ENCODE results near the gene CYP39A1.

The CYP39A1 gene

GRCh38 chr6:46676604-46677313, 24.1 kb upstream of the CYP39A1 start:
- peaks cover 4% of the 10 kb centered on the region; the same call in 1 of the 2 replicates for H3K4me1 ChIP-seq (ENCODE audit: control insufficient read depth, insufficient read depth, low read length)
- H3K27me3 ChIP-seq (ENCODE audit: control insufficient read depth, insufficient read depth, low read length) = no peaks in the 10 kb centered on the region
- no peaks in the 10 kb centered on the region for H3K9me3 ChIP-seq (ENCODE audit: control insufficient read depth, insufficient read depth, low read length)
- no peaks in the 10 kb centered on the region for H3K36me3 ChIP-seq (ENCODE audit: control insufficient read depth, insufficient read depth, low read length)
- no peak overlapping the region for H3K9ac ChIP-seq (ENCODE audit: low read depth, low read length)
- H3K27ac ChIP-seq (ENCODE audit: low read depth, low read length) = no peak overlapping the region
- H3K4me3 ChIP-seq (ENCODE audit: low read depth, low read length) = no peak overlapping the region

DNA sequence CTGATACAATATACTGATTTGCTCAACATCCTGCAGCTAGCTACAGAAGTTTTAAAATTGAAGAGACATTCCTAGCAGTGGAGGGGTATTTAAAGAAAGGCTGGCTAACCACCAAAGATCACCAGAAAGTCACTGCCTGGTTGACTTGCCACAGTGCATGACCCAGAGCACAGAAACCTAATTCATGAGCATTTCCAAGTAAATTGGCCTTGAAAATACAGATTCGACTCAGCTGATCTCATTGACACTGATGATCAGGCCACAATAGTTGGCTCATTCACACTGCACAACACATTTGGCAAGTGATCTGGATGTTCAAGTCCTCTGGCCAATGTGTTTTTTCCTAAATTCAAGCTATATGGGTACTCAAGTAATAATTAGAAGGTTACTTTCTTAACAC, 21.8 kb upstream of the CYP39A1 start:
- Histone ChIP-seq H3K4me1 (ENCODE audit: control insufficient read depth, insufficient read depth, low read length) (peaks cover 4% of the 10 kb centered on the region; the same call in 1 of the 2 replicates), H3K4me3 (ENCODE audit: low read depth, low read length) (no peak overlapping the region), H3K27me3 (ENCODE audit: control insufficient read depth, insufficient read depth, low read length) (no peaks in the 10 kb centered on the region), H3K36me3 (ENCODE audit: control insufficient read depth, insufficient read depth, low read length) (no peaks in the 10 kb centered on the region), H3K9me3 (ENCODE audit: control insufficient read depth, insufficient read depth, low read length) (no peaks in the 10 kb centered on the region), H3K27ac (ENCODE audit: low read depth, low read length) (no peak overlapping the region), H3K9ac (ENCODE audit: low read depth, low read length) (no peak overlapping the region)

DNA sequence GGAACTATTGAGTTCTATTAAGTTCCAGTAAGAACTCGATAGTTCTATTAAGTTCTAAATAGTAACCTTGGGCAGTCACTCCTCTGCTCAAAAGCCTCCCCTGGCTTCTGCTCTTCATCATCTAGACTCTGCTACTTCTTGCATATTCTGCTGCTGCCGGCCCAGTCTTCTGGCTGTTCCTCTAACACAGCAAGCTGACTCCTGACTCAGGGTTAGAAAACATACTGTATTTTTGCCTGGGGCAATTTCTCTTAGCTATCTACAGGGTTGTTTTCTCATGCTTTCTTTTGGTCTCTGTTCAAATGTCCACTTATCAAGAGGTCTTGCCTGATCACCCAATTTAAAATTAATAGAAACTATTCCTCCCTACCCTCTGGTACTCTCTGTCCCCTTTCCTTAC, 14.8 kb upstream of the CYP39A1 start:
- no peaks in the 10 kb centered on the region for H3K9me3 ChIP-seq (ENCODE audit: control insufficient read depth, insufficient read depth, low read length)
- H3K4me1 ChIP-seq (ENCODE audit: control insufficient read depth, insufficient read depth, low read length) = no peaks in the 10 kb centered on the region
- no peaks in the 10 kb centered on the region for H3K36me3 ChIP-seq (ENCODE audit: control insufficient read depth, insufficient read depth, low read length)
- H3K9ac ChIP-seq (ENCODE audit: low read depth, low read length) = no peak overlapping the region
- H3K27me3 ChIP-seq (ENCODE audit: control insufficient read depth, insufficient read depth, low read length) = no peaks in the 10 kb centered on the region
- no peak overlapping the region for H3K27ac ChIP-seq (ENCODE audit: low read depth, low read length)
- H3K4me3 ChIP-seq (ENCODE audit: low read depth, low read length) = no peak overlapping the region

DNA sequence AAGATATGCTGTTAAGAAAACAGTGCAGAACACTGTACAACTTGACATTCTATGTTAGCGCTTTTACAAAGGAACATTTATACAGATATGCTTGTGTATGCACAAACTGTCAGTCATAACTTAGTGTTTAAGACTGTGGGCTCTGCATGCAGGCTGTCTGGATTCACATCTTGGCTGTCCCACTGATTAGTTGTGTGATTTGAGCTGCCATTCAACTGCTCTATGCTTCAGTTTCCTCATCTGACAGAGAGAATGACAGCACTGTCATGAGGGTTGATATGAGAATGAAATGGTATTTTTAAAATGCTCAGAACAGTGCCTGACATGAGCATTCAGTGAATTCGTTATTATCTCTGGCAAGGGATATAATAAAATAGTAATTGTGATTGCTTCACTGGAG, 8.9 kb upstream of the CYP39A1 start:
- no peak overlapping the region for H3K27ac ChIP-seq (ENCODE audit: low read depth, low read length)

DNA sequence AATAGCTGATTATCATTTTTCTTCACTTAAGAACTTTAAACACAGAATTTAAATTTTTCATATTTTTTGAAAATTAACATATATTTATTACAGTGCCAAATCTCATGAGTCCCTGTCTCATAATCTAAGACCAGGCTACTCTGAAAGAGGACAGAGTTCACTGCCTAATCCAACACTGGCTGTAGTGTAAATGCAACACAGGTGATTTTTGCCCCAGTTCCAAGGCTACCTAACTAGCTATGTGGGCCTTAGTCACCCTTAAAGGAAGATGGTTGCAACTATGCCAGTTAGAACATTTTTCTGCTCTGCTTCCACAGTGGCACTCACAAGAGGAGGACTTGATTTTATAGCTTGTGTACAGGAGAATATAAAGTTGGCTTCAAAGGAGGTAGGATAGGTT, 5.0 kb upstream of the CYP39A1 start:
- no peak overlapping the region for H3K27ac ChIP-seq (ENCODE audit: low read depth, low read length)
- no peaks in the 10 kb centered on the region for H3K9me3 ChIP-seq (ENCODE audit: control insufficient read depth, insufficient read depth, low read length)
- H3K27me3 ChIP-seq (ENCODE audit: control insufficient read depth, insufficient read depth, low read length) = peaks cover 17% of the 10 kb centered on the region
- H3K4me1 ChIP-seq (ENCODE audit: control insufficient read depth, insufficient read depth, low read length) = peaks cover 4% of the 10 kb centered on the region; the same call in 1 of the 2 replicates
- no peak overlapping the region for H3K4me3 ChIP-seq (ENCODE audit: low read depth, low read length)
- no peaks in the 10 kb centered on the region for H3K36me3 ChIP-seq (ENCODE audit: control insufficient read depth, insufficient read depth, low read length)
- H3K9ac ChIP-seq (ENCODE audit: low read depth, low read length) = no peak overlapping the region

More for the DNA sequence above, 8.9 kb upstream of the CYP39A1 start:
- Histone ChIP-seq H3K36me3 (ENCODE audit: control insufficient read depth, insufficient read depth, low read length) (no peaks in the 10 kb centered on the region), H3K9ac (ENCODE audit: low read depth, low read length) (no peak overlapping the region), H3K4me1 (ENCODE audit: control insufficient read depth, insufficient read depth, low read length) (no peaks in the 10 kb centered on the region), H3K9me3 (ENCODE audit: control insufficient read depth, insufficient read depth, low read length) (no peaks in the 10 kb centered on the region), H3K27me3 (ENCODE audit: control insufficient read depth, insufficient read depth, low read length) (no peaks in the 10 kb centered on the region), H3K4me3 (ENCODE audit: low read depth, low read length) (no peak overlapping the region)

DNA sequence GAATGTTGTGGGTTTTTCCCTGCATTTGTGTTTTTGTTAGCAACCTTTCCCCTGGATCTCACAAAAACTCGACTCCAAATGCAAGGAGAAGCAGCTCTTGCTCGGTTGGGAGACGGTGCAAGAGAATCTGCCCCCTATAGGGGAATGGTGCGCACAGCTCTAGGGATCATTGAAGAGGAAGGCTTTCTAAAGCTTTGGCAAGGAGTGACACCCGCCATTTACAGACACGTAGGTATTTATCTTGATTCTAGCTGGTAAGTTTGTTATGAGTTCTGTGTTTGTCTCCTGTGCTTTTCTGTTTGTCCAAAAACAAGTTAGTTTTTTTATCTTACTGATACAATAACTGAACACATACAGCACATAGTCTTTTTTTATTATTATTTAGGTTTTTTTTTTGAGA, 3.2 kb upstream of the CYP39A1 start:
- Histone ChIP-seq H3K27me3 (ENCODE audit: control insufficient read depth, insufficient read depth, low read length) (peaks cover 17% of the 10 kb centered on the region), H3K36me3 (ENCODE audit: control insufficient read depth, insufficient read depth, low read length) (no peaks in the 10 kb centered on the region), H3K9ac (ENCODE audit: low read depth, low read length) (no peak overlapping the region), H3K27ac (ENCODE audit: low read depth, low read length) (no peak overlapping the region), H3K9me3 (ENCODE audit: control insufficient read depth, insufficient read depth, low read length) (no peaks in the 10 kb centered on the region), H3K4me1 (ENCODE audit: control insufficient read depth, insufficient read depth, low read length) (peaks cover 11% of the 10 kb centered on the region; the same call in 1 of the 2 replicates), H3K4me3 (ENCODE audit: low read depth, low read length) (no peak overlapping the region)

DNA sequence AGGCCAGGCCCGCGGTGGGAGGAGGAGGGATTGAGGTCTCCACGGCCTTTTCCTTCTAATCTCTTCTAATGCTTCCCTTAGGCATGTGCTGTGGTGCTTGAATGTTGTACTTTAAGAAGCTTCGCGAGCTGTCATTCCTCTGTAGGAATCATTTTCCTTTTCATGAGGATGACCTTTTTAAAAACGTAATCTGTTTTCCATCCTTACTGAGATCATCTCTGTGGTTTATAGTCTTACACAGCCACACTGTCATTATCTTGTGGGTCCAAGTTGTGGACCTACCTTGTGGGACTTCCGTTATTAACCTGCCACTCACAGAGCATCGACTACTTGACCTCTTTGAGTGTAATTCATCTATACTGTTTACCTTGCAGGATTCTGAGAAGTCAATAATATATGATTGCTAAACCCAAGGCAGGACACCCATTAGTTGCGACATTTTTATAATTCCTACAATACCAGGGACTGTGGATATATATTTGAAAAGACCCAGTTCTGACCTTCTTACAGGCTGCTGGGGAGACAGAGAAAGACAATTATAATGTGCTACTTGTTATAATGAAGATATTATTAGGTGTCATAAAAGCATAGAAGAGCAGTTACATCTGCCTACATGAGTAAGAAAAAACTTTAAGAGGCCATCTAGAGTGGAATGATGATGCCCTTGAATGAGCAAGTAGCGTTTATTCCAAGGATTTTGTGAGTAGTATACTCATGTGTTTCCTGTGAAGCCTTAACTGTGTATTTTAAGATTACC, 999 bp upstream of the CYP39A1 start:
- Histone ChIP-seq H3K36me3 (ENCODE audit: control insufficient read depth, insufficient read depth, low read length) (no peaks in the 10 kb centered on the region), H3K27me3 (ENCODE audit: control insufficient read depth, insufficient read depth, low read length) (peaks cover 17% of the 10 kb centered on the region), H3K4me3 (ENCODE audit: low read depth, low read length) (peak overlapping the region; percentile 82), H3K9ac (ENCODE audit: low read depth, low read length) (no peak overlapping the region), H3K27ac (ENCODE audit: low read depth, low read length) (no peak overlapping the region), H3K9me3 (ENCODE audit: control insufficient read depth, insufficient read depth, low read length) (no peaks in the 10 kb centered on the region), H3K4me1 (ENCODE audit: control insufficient read depth, insufficient read depth, low read length) (peaks cover 11% of the 10 kb centered on the region; the same call in 1 of the 2 replicates)

DNA sequence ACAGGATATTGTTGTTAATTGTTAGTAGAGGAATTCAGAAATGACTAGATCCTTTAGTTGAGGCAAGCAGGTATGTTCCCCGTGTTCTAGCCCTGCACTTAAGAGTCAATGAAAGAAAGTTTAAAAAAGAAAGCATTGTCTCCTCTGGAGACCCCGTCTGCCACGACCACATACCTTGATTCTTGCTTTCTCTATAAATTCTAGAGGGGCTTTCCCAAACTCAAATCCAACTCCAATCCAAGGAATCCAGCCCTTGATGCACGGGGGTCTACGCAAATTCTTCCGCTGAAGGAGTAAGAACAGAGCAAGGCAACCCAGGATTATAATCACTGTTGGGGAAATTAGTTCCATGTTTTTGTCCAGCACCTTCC, 401 bp downstream of the CYP39A1 start:
- Histone ChIP-seq H3K27ac (ENCODE audit: low read depth, low read length) (peak overlapping the region; percentile 37), H3K9ac (ENCODE audit: low read depth, low read length) (peak overlapping the region; percentile 60), H3K4me1 (ENCODE audit: control insufficient read depth, insufficient read depth, low read length) (peaks cover 11% of the 10 kb centered on the region; the same call in 1 of the 2 replicates), H3K36me3 (ENCODE audit: control insufficient read depth, insufficient read depth, low read length) (no peaks in the 10 kb centered on the region), H3K27me3 (ENCODE audit: control insufficient read depth, insufficient read depth, low read length) (peaks cover 17% of the 10 kb centered on the region), H3K9me3 (ENCODE audit: control insufficient read depth, insufficient read depth, low read length) (no peaks in the 10 kb centered on the region), H3K4me3 (ENCODE audit: low read depth, low read length) (peak overlapping the region; percentile 82)

- H3K9me3 ChIP-seq (ENCODE audit: control insufficient read depth, insufficient read depth, low read length) = no peaks in the 10 kb centered on the region
- H3K27me3 ChIP-seq (ENCODE audit: control insufficient read depth, insufficient read depth, low read length) = peaks cover 17% of the 10 kb centered on the region
- H3K9ac ChIP-seq (ENCODE audit: low read depth, low read length) = peak overlapping the region; percentile 29; the same call in 1 of the 2 replicates
- peak overlapping the region; percentile 82 for H3K4me3 ChIP-seq (ENCODE audit: low read depth, low read length)
- H3K4me1 ChIP-seq (ENCODE audit: control insufficient read depth, insufficient read depth, low read length) = peaks cover 11% of the 10 kb centered on the region; the same call in 1 of the 2 replicates
- no peaks in the 10 kb centered on the region for H3K36me3 ChIP-seq (ENCODE audit: control insufficient read depth, insufficient read depth, low read length)
- H3K27ac ChIP-seq (ENCODE audit: low read depth, low read length) = no peak overlapping the region
These were observed 802 bp downstream of the CYP39A1 start for GRCh38 chr6:46651816-46652215.

GRCh38 chr6:46651006-46651405, 1.6 kb downstream of the CYP39A1 start:
- Histone ChIP-seq H3K9ac (ENCODE audit: low read depth, low read length) (no peak overlapping the region), H3K4me1 (ENCODE audit: control insufficient read depth, insufficient read depth, low read length) (peaks cover 11% of the 10 kb centered on the region; the same call in 1 of the 2 replicates), H3K9me3 (ENCODE audit: control insufficient read depth, insufficient read depth, low read length) (no peaks in the 10 kb centered on the region), H3K27ac (ENCODE audit: low read depth, low read length) (no peak overlapping the region), H3K27me3 (ENCODE audit: control insufficient read depth, insufficient read depth, low read length) (peaks cover 17% of the 10 kb centered on the region), H3K4me3 (ENCODE audit: low read depth, low read length) (peak overlapping the region; percentile 82; the same call in 1 of the 2 replicates), H3K36me3 (ENCODE audit: control insufficient read depth, insufficient read depth, low read length) (no peaks in the 10 kb centered on the region)

DNA sequence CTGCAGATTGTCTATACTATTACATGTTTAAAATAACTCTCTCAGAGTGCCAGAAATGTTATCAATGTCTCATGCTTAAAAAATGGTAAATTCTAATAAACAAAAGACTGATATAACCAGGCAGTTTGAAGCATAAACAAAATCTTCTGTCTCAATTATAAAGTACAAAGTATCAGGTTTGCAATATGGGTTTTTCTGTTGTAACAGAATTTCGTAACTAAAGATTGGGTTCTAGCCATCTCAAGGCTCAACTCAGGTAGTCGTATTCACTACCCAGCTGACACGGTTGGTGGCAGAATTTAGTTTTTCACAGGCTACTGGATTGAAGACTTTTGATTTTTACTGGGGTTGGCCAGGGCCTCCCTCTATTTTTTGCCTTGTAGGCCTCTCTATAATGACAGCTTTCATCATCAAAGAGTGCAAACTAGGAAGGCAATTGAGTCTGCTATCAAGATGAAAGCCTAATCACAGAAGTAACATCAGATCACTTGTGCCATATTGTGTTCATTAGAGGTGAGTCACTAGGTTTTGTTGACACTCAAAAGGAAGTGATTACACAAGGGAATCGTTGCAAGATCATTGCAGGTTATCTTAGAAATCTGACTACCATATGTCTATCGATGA, 3.6 kb downstream of the CYP39A1 start:
- Histone ChIP-seq H3K9ac (ENCODE audit: low read depth, low read length) (no peak overlapping the region), H3K27ac (ENCODE audit: low read depth, low read length) (no peak overlapping the region), H3K9me3 (ENCODE audit: control insufficient read depth, insufficient read depth, low read length) (no peaks in the 10 kb centered on the region), H3K4me3 (ENCODE audit: low read depth, low read length) (no peak overlapping the region), H3K4me1 (ENCODE audit: control insufficient read depth, insufficient read depth, low read length) (peaks cover 11% of the 10 kb centered on the region; the same call in 1 of the 2 replicates), H3K36me3 (ENCODE audit: control insufficient read depth, insufficient read depth, low read length) (no peaks in the 10 kb centered on the region), H3K27me3 (ENCODE audit: control insufficient read depth, insufficient read depth, low read length) (peaks cover 9% of the 10 kb centered on the region)
